IgD-negative memory B cell (primary cell): Measurements from ENCODE around the gene IVD. TPM values are rescaled to one million over a fixed set of nuclear protein-coding genes. Genes with fewer than 3 reads are reported as not detected.

Experiments used
- H3K27ac Mint-ChIP-seq, 3 donors: one replicate each; pipeline ENCODE4 v1.8.0; 2020 to 2022; ENCODE audit warnings: mild to moderate bottlenecking in 3 of 3, mixed read lengths in 3 of 3, moderate library complexity in 1 of 3
- H3K27me3 Mint-ChIP-seq: one replicate; pipeline ENCODE4 v1.8.0; 2021; ENCODE audit warnings: mixed read lengths
- H3K36me3 Mint-ChIP-seq: one replicate; pipeline ENCODE4 v1.8.0; 2020; ENCODE audit warnings: mild to moderate bottlenecking, mixed read lengths
- H3K4me1 Mint-ChIP-seq, 3 donors: one replicate each; pipeline ENCODE4 v1.8.0; 2020 to 2022; ENCODE audit warnings: mixed read lengths in 3 of 3, mild to moderate bottlenecking in 1 of 3
- H3K4me3 Mint-ChIP-seq, 4 donors: one replicate each; pipeline ENCODE4 v1.8.0; 2020 to 2022; ENCODE audit warnings: mild to moderate bottlenecking in 4 of 4, mixed read lengths in 4 of 4, moderate library complexity in 3 of 4
- H3K9me3 Mint-ChIP-seq, 3 donors: one replicate each; pipeline ENCODE4 v1.8.0; 2020 to 2021; ENCODE audit warnings: mixed read lengths in 3 of 3, mild to moderate bottlenecking in 1 of 3
- polyA plus RNA-seq: library from polyadenylated mRNA; unstranded; fragments of 300-500 nt; fragmentation: Illumina TruSeq; gene quantifications from one replicate; pipeline ENCODE4 v1.2.3, GENCODE V29; 2021

The IVD gene
- polyA plus RNA-seq, 1 donor from 2014 or later, result 55.5 TPM

DNA sequence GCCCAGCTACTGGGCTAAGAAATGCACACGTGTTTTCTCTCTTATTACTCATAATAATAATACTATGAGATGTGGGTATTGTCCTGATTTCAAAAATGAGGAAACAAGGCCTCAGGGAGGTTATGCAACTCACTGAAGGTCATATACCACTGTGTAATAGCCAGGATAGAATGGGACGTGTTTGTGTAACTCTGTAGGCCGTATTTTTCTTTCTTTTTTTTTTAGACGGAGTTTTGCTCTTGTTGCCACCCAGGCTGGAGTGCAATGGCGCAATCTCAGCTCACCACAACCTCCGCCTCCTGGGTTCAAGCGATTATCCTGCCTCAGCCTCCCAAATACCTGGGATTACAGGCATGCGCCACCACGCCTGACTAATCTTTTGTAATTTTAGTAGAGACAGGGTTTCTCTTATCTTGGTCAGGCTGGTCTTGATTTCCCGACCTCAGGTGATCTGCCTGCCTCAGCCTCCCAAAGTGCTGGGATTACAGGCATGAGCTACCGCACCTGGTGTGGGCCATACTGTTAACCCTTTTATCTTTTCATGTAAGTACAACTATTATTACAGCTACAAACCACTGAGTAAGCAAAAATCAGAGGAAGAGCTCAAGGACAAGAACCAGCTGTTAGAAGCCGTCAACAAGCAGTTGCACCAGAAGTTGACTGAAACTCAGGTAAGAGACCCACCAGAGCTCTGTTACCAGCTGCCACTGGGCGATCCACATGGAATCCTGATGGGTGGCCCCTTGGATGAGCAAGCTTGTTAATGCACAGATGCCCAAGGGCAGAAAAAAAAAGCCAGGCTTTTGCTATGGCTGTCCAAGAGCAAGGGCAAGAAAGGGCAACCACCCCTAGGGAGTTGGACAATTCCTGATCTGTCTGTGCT, 16.4 kb upstream of the IVD start:
- Mint-ChIP-seq H3K9me3 (no peaks in the 10 kb centered on the region), H3K4me3 (peak overlapping the region in 1 of 4 donors; percentile 65), H3K27me3 (no peaks in the 10 kb centered on the region), H3K4me1 (peaks cover 0 to 5% (median 3%) of the 10 kb centered on the region in 3 donors), H3K27ac (no peak overlapping the region), H3K36me3 (peaks cover 9% of the 10 kb centered on the region)

DNA sequence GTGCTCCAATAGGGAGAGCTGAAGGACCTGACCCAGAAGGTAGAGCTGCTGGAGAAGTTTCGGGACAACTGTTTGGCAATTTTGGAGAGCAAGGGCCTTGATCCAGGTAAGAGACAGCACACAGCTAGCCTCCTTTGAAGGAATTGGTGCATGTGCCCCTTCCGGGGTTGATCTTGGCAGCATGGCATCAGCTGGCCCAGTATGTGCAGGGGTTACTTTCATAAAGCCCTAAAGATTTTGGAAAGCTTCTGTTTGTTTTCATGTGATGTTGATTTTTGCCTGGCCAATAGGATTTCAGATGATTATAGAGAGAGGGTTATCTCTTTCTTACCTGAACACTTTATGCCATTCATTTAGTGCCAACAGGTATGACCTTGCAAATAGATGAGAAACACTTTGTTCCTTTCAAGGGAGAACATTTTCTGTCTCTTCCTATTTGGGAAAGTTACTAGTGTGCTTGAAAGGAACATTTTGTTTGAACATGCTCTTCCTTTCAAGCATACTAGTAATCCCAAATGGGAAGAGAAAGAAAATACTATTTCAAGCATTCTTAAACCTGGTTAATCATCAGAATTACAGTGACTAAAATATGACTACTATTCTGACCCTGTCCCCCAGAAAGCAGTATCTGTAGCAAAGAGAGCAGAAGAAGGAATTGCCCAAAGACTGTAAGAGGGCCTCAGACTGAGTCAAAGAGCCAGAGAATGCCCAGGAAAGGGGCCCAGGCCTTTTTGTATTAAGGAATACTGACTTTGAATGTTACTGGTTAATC, 15.6 kb upstream of the IVD start:
- no peaks in the 10 kb centered on the region for H3K9me3 Mint-ChIP-seq
- H3K4me1 Mint-ChIP-seq, result no peaks in the 10 kb centered on the region
- H3K27ac Mint-ChIP-seq, result peak overlapping the region in 1 of 3 donors; percentile 74
- H3K36me3 Mint-ChIP-seq, result peaks cover 9% of the 10 kb centered on the region
- H3K27me3 Mint-ChIP-seq, result no peaks in the 10 kb centered on the region
- peak overlapping the region in 1 of 4 donors; percentile 65 for H3K4me3 Mint-ChIP-seq

DNA sequence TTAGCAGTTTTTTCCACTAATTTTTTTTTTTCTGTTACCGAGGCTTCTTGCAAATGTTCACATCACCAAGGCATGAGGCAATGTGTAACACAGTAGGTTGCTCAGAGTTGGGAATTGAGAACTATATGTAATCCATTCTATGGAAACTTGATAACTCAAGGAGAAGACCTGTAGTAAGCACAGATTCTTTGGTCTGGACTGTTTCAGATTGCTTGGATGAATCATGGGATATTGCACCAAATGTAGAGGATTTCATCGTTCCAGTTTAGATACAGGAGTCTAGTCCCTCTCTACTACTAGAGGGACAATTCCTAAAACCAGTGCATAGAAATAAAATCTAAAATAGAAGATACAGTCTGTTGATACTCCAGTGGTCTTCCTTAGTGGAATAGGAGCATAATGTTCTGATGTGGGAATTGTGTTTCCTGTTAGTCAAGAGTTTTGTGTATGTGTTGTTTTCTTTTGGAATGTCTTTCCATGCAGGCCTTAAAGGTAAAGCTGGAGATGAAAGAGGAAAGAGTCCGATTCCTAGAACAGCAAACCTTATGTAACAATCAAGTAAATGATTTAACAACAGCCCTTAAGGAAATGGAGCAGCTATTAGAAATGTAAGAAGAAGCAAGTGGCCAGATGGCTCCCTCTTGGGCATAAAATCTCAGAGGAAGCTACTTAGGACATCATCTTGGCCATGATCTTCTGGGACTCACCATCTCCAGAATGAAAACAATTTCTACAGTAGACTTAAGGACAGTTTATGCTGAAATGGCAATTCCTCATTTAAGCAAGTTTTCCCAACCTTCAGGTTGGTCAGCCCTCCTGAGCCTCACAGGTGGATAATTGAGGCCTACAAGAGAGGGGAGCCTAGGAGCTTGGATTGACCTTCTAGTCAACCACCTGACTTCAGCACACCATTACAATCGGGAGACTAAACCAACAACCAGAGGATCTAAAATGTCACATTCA, 12.3 kb upstream of the IVD start:
- Mint-ChIP-seq H3K36me3 (peaks cover 11% of the 10 kb centered on the region), H3K9me3 (no peaks in the 10 kb centered on the region), H3K4me3 (no peak overlapping the region)

DNA sequence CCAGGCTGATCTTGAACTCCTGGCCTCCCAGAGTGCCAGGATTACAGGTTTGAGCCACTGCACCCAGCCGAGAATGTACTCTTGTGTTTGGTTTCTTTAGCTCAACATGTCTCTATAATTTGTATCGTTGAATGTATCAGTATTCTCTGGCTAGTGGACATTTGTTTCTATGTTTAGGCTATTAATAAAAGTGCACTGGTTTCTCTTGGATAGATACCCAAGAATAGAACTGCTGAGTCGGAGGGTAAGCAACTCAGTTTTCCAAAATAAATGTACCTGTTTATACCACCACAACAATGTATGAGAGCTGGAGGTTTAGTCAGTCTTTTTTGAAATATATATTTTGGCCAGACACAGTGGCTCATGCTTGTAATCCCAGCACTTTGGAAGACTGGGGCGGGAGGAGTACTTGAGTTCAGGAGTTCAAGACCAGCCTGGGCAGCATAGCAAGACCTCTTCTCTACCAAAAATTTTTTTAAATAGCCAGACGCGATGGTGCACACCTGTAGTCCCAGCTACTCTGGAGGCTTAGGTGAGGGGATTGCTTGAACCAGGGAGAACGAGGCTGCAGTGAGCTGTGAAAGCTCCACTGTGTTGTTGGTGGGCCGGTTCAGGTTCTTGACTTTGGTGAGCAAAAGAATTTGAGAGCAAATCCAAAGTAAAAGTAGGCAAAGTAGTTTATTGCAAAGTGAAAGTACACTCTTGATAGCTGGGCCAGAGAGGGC, 7.7 kb upstream of the IVD start:
- peaks cover 7% of the 10 kb centered on the region for H3K36me3 Mint-ChIP-seq
- H3K9me3 Mint-ChIP-seq, result peaks cover 0 to 2% (median 0%) of the 10 kb centered on the region in 3 donors
- no peaks in the 10 kb centered on the region for H3K27me3 Mint-ChIP-seq
- H3K27ac Mint-ChIP-seq, result peak overlapping the region in 2 of 3 donors; percentile 23 to 67
- peaks cover 14 to 15% (median 15%) of the 10 kb centered on the region in 3 donors for H3K4me1 Mint-ChIP-seq
- H3K4me3 Mint-ChIP-seq, result peak overlapping the region in 3 of 4 donors; percentile 25 to 81 (median 29)

More for the DNA sequence above, 12.3 kb upstream of the IVD start:
- Mint-ChIP-seq H3K27me3 (no peaks in the 10 kb centered on the region), H3K4me1 (peaks cover 3 to 7% (median 3%) of the 10 kb centered on the region in 3 donors), H3K27ac (no peak overlapping the region)

DNA sequence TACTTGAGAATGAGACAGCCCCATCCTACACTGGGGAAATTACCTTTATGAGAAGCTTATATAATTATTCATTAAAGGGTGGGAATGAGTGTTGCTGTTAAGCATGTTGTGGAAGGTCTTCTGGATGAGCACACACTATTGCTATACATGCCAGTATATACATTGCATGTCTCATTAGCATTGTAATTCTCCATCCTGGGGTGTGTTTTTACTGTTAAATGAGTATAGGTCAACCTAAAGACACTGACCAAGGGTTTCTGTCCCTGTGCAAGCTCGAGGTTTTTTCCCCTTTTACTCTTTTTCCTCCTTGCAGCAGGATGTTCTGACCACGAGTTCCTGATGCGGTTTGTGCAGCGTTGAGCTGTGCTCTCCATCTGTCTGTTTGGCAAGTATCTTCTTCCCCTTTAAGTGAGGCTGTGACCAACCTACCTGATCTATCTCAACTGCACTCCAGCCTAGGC, 7.2 kb upstream of the IVD start:
- peaks cover 14 to 15% (median 15%) of the 10 kb centered on the region in 3 donors for H3K4me1 Mint-ChIP-seq
- H3K9me3 Mint-ChIP-seq, result peaks cover 0 to 2% (median 0%) of the 10 kb centered on the region in 3 donors
- H3K4me3 Mint-ChIP-seq, result peak overlapping the region; percentile 17 to 81 (median 27)
- no peaks in the 10 kb centered on the region for H3K27me3 Mint-ChIP-seq
- H3K36me3 Mint-ChIP-seq, result peaks cover 5% of the 10 kb centered on the region
- no peak overlapping the region for H3K27ac Mint-ChIP-seq

DNA sequence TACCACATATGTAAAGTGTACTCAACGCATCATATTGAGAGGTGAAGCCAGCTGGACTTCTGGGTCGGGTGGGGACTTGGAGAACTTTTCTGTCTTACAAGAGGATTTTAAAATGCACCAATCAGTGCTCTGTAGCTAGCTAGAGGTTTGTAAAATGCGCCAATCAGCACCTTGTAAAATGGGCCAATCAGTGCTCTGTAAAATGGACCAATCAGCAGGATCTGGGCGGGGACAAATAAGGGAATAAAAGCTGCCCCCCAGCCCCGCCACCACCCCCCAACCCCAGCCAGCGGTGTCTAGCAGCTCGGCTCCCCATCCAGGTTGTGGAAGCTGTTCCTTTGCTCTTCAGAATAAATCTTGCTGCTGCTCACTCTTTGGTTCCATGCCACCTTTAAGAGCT, 6.2 kb upstream of the IVD start:
- H3K36me3 Mint-ChIP-seq, result peaks cover 2% of the 10 kb centered on the region
- H3K4me3 Mint-ChIP-seq, result no peak overlapping the region
- no peaks in the 10 kb centered on the region for H3K27me3 Mint-ChIP-seq
- peaks cover 15 to 17% (median 16%) of the 10 kb centered on the region in 3 donors for H3K4me1 Mint-ChIP-seq
- H3K9me3 Mint-ChIP-seq, result peaks cover 0 to 2% (median 0%) of the 10 kb centered on the region in 3 donors
- H3K27ac Mint-ChIP-seq, result no peak overlapping the region

DNA sequence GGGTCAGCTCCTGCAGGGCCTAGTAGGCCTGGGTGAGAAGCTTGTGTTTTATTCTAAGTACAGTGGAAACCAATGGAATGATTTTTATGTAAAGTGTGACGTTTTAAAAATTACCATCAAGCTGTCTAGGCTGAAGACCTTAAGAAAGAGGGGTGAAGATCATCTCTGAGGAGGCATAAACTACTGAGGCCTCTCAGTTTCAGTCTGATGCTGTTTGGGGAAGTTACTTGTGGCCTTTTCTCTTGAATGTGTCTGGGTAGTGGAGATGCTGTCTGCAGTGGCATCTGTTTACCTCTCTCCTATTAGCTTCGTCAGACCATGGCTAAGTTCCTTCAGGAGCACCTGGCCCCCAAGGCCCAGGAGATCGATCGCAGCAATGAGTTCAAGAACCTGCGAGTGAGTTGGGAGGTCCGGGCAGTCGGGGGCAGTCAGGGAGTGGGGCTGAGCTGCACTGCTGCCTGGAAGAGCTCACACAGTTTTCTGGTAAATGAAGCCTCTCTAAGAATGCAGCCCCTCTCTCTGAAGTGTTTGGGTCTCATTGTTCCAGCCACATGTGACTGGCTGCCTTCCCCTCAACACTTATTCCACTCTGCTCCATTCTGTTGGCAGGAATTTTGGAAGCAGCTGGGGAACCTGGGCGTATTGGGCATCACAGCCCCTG, 1.9 kb downstream of the IVD start:
- Mint-ChIP-seq H3K4me3 (peak overlapping the region; percentile 79 to 94 (median 84)), H3K27ac (peak overlapping the region; percentile 75 to 92 (median 83))

DNA sequence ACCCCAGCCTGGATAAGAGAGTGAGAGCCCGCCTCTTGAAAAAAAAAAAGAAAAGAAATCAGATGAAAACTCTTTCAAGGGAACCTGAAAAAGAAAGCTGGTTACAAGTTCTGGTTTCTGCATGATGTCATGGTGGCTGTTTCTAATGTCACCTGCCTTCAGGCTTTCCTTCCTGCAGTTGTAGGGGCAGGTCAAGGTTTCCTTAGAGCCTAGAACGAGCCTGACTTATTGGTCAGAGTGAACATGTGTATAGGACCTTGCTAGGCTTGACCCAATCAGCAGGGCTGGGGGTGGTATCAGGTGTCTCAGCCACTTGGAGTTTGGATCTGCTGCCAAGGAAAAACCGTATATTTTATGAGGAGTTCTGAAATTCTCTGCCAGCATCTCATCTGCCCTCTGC, 3.8 kb downstream of the IVD start:
- no peaks in the 10 kb centered on the region for H3K27me3 Mint-ChIP-seq

More for the DNA sequence above, 1.9 kb downstream of the IVD start:
- Mint-ChIP-seq H3K9me3 (no peaks in the 10 kb centered on the region), H3K27me3 (no peaks in the 10 kb centered on the region), H3K36me3 (no peaks in the 10 kb centered on the region), H3K4me1 (peaks cover 22 to 25% (median 23%) of the 10 kb centered on the region in 3 donors)

DNA sequence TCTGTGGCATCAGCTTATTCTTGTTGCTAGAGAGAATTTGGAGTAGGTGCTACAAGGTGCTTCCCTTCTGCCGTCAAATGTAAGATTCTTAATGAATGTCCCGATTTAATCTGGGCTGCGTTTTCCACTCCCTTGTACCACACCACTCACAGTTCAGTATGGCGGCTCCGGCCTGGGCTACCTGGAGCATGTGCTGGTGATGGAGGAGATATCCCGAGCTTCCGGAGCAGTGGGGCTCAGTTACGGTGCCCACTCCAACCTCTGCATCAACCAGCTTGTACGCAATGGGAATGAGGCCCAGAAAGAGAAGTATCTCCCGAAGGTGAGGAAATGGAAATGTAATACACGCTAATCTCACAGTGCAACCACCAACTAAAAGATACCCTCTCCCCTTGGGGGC, 4.9 kb downstream of the IVD start:
- Mint-ChIP-seq H3K4me1 (peaks cover 14 to 19% (median 16%) of the 10 kb centered on the region in 3 donors), H3K4me3 (peak overlapping the region in 1 of 4 donors; percentile 58), H3K36me3 (no peaks in the 10 kb centered on the region), H3K27me3 (no peaks in the 10 kb centered on the region), H3K27ac (peak overlapping the region in 1 of 3 donors; percentile 59), H3K9me3 (no peaks in the 10 kb centered on the region)

More for the DNA sequence above, 3.8 kb downstream of the IVD start:
- Mint-ChIP-seq H3K4me3 (no peak overlapping the region), H3K27ac (peak overlapping the region in 1 of 3 donors; percentile 43), H3K4me1 (peaks cover 20 to 24% (median 23%) of the 10 kb centered on the region in 3 donors), H3K36me3 (no peaks in the 10 kb centered on the region), H3K9me3 (no peaks in the 10 kb centered on the region)

DNA sequence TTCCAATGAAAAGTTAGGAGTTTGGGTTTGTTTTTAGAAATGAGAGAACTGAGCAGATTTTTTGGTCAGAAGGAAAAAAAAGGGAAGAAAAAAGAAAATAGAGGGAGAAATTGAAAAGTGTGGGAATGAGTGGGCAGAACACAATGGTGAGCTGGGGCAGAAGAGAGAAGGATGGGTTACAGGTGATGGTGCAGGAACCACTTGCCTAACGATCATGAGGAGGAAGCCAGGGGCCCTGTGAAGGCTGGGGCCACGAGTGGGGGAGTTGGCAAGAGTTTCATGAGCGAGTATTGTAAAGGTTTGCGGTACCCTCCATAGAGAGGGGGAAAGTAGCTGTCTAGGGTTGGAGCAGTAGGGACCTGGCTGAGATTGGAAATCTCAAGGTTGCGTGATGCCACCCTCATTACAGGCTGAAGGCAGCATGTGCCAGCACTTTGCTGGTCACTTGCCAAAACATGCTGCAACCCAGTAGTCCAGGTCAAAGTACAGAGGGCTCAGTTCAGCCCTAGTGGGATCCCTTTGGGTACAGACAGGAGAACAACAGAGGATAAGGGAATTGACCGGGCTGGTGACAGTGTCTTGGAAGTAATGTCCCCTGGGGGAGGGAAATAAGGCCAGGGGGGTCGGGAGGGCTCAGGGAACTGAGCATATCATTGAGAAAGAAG, 6.6 kb downstream of the IVD start:
- Mint-ChIP-seq H3K9me3 (no peaks in the 10 kb centered on the region), H3K4me1 (peaks cover 5 to 9% (median 6%) of the 10 kb centered on the region in 3 donors), H3K36me3 (no peaks in the 10 kb centered on the region), H3K27me3 (no peaks in the 10 kb centered on the region), H3K4me3 (no peak overlapping the region), H3K27ac (no peak overlapping the region)

DNA sequence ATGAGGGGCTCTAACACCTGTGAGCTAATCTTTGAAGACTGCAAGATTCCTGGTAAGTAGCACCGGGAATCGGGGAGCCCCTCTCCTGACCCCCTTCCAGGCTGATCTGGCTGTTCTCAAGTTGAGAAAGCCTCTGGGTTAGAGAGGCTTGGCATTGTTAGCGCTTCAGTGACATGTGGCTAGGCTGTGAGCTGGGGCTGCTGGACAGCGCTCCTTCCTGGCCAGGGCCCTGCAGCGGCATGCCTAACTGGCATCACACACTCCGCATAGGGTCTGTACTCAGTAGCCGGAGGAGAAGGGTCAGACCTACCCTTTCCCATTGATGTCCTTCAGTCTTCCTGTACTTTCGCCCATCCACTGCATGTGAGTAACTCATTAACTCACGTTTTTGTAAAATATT, 7.4 kb downstream of the IVD start:
- no peak overlapping the region for H3K4me3 Mint-ChIP-seq
- no peak overlapping the region for H3K27ac Mint-ChIP-seq
- no peaks in the 10 kb centered on the region for H3K27me3 Mint-ChIP-seq
- H3K9me3 Mint-ChIP-seq, result no peaks in the 10 kb centered on the region
- peaks cover 1% of the 10 kb centered on the region for H3K36me3 Mint-ChIP-seq
- H3K4me1 Mint-ChIP-seq, result peaks cover 0 to 6% (median 0%) of the 10 kb centered on the region in 3 donors

DNA sequence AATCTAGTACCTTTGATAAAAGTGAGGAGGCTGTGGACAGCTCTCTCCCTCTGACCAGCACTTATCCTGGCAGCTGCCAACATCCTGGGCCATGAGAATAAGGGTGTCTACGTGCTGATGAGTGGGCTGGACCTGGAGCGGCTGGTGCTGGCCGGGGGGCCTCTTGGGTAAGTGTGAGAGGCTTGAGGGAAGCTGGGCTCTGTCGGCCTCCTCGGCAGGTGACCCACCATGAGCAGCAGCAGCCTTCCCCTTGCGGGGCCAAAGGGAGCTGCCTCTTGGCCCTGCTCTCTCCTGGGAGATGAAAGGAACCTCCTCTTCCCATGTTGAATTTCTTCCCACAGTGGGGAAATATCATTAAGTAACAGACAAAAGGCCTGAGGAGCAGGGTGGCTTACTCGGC, 9.2 kb downstream of the IVD start:
- Mint-ChIP-seq H3K27ac (no peak overlapping the region), H3K4me3 (no peak overlapping the region), H3K27me3 (no peaks in the 10 kb centered on the region), H3K4me1 (peaks cover 0 to 4% (median 0%) of the 10 kb centered on the region in 3 donors), H3K9me3 (no peaks in the 10 kb centered on the region), H3K36me3 (peaks cover 1% of the 10 kb centered on the region)

DNA sequence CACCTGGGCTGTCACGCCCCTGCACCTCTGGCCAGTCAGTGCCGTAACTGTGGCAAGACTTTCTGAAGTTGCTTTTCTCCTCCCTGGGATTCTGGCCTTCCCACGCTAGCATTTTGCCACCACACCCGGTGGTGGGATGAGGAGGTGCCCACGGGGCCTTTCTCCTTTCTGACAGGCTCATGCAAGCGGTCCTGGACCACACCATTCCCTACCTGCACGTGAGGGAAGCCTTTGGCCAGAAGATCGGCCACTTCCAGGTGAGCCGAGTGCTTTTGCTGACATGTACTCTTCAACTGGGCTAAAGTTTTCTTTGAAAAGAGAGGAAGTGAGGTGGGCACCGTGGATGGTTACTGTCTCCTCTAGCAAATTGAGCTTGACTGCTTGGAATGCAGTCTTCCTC, 9.6 kb downstream of the IVD start:
- Mint-ChIP-seq H3K4me1 (peaks cover 0 to 4% (median 0%) of the 10 kb centered on the region in 3 donors), H3K9me3 (no peaks in the 10 kb centered on the region), H3K36me3 (peaks cover 1% of the 10 kb centered on the region), H3K4me3 (no peak overlapping the region), H3K27ac (no peak overlapping the region), H3K27me3 (no peaks in the 10 kb centered on the region)
